Heart right ventricle (tissue), 16 donors: ENCODE measurements around the gene ALPP. TPM values are rescaled to one million over a fixed set of nuclear protein-coding genes. Genes with fewer than 3 reads are reported as not detected.

ENCODE experiments used
- ATAC-seq, 8 donors: fragments of 200-7000 bp; cut with Tn5 transposase; one replicate each; pipeline ENCODE4 v1.9.1; 2020; ENCODE audit warnings: mild to moderate bottlenecking in 8 of 8, moderate library complexity in 8 of 8, moderate number of reproducible peaks in 1 of 8
- DNase-seq, 2 donors: peaks; one replicate each; pipeline ENCODE4 v3.0.0-alpha.2; 2020
- H3K27ac ChIP-seq, 10 donors: fragments of 200-600 bp; sonication (generic) in 2 of 10; one replicate each; pipeline versions ENCODE4 v1.5.0 to v1.8.0; 2020 to 2022; ENCODE audit warnings: mild to moderate bottlenecking in 3 of 10
- H3K27me3 ChIP-seq, 7 donors: fragments of 200-600 bp; one replicate each; pipeline ENCODE4 v1.8.0; 2021 to 2022; ENCODE audit warnings: mild to moderate bottlenecking in 2 of 7
- H3K36me3 ChIP-seq, 9 donors: fragments of 200-600 bp; sonication (generic) in 1 of 9; one replicate each; pipeline versions ENCODE4 v1.5.0 to v1.8.0; 2020 to 2022; ENCODE audit warnings: mild to moderate bottlenecking in 2 of 9
- H3K4me1 ChIP-seq, 9 donors: fragments of 200-600 bp; sonication (generic) in 1 of 9; one replicate each; pipeline versions ENCODE4 v1.5.0 to v1.8.0; 2020 to 2022; ENCODE audit warnings: mild to moderate bottlenecking in 4 of 9
- H3K4me3 ChIP-seq, 10 donors: fragments of 200-600 bp; sonication (generic) in 2 of 10; one replicate each; pipeline versions ENCODE4 v1.5.0 to v1.8.0; 2020 to 2022; ENCODE audit warnings: mild to moderate bottlenecking in 7 of 10, moderate library complexity in 2 of 10
- H3K9me3 ChIP-seq, 11 donors: fragments of 200-600 bp in 10 of 11; sonication (generic) in 2 of 11; one replicate each; pipeline versions ENCODE4 v1.5.0 to v1.8.0; 2013 to 2022; ENCODE audit warnings: mild to moderate bottlenecking in 2 of 11, control low read depth in 1 of 11, moderate library complexity in 1 of 11
- whole genome bisulfite sequencing, 2 donors: extraction: QIAGEN DNeasy Blood & Tissue Kit; methylation state at CpG; one replicate each; pipeline ENCODE4 v1.1.7; 2013; ENCODE audit warnings: inconsistent platforms in 1 of 2; 5-methylcytosine and 5-hydroxymethylcytosine counted together
- intact Hi-C, 10 donors: fragments of 100-400 bp; cut with DNase I; formaldehyde crosslinking; loops; one replicate each; pipeline versions ENCODE4 v1.11.1 to v1.14.2; 2022
- polyA plus RNA-seq, 2 donors: library from polyadenylated mRNA; stranded (reverse); fragments of 200-250 nt; gene quantifications; one replicate each; pipeline ENCODE4 v1.2.3, GENCODE V29; 2013
- total RNA-seq, 10 donors: library from RNA; stranded (reverse); fragmentation: NEBNext Ultra II Directional in 3 of 10; extraction: Animal tissue kit (Norgen Biotek cat#: 25700) in 3 of 10; gene quantifications; one replicate each; pipeline versions ENCODE4 v1.2.1 to v1.2.4, GENCODE V29; 2021 to 2023
- TF ChIP-seq, protein P1 (sequence below), 9 donors: fragments of 200-600 bp; sonication (generic) in 2 of 9; IDR thresholded peaks; one replicate each; pipeline versions ENCODE4 v1.5.0 to v1.8.0; 2021 to 2022; ENCODE audit warnings: antibody characterized with exemption in 9 of 9, mild to moderate bottlenecking in 5 of 9, moderate library complexity in 1 of 9
- donor health status: Arrhythmogenic right ventricular cardiomyopathy.
- donor health status: ischemic (EF 13 %, LVEDD 7.1; RV severe dilation, severe dysfunction).
- donor health status: healthy with polysubstance abuse.
- donor health status: DM: no; HTN: yes; CAD: no.
- donor health status: DM: no; HTN: no; CAD: no.
- donor health status: ischemic (EF 25% LVEDD 6.9; RV normal size, moderate dysfunction).
- donor health status: ischemic (EF 25% LVEDD 5.7; RV mildly dilated, moderate dysfunction).
- donor health status: healthy.
- donor health status: DM: yes; HTN: yes; CAD: no.
- donor health status: Ischemic cardiomyopathy.
- donor health status: ischemic (EF 35%, LVEDD 5.7; RV mildly dilated, moderate dysfunction).
- donor health status: nonischemic (EF 11% LVEDD 7.7; RV severe dilation, severe dysfunction).
- donor health status: DM: yes; HTN: yes; CAD: no.
- donor health status: PGD.
- donor health status: ischemic (EF 29% LVEDD 5.4; RV normal size, mild dysfunction).
- donor health status: nonischemic (EF 23%, LVEDD 6.1; RV moderate dilation, normal function).

ALPP gene
- total and polyA plus RNA-seq, 12 donors: not detected

DNA sequence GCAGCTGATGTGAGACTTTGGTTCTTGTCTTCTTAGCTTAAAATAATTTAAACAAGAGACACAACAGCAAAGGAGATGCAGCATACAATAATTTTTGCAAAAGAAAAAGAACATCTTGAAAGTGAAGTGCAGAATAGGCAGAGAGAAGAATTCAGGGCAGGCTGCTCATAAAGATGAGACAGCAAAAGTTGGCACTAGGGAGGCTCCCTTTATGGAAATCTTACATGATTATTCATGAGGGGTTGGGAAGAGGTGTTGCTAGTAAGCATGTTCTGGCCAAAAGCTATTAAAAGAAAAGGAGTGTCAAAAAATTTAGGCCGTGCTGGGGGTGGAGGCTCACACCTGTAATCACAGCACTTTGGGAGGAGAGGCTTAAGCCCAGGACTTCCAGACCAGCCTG, 4.2 kb upstream of the ALPP start:
- no peak for ATAC-seq
- TF ChIP-seq, protein P1, sequence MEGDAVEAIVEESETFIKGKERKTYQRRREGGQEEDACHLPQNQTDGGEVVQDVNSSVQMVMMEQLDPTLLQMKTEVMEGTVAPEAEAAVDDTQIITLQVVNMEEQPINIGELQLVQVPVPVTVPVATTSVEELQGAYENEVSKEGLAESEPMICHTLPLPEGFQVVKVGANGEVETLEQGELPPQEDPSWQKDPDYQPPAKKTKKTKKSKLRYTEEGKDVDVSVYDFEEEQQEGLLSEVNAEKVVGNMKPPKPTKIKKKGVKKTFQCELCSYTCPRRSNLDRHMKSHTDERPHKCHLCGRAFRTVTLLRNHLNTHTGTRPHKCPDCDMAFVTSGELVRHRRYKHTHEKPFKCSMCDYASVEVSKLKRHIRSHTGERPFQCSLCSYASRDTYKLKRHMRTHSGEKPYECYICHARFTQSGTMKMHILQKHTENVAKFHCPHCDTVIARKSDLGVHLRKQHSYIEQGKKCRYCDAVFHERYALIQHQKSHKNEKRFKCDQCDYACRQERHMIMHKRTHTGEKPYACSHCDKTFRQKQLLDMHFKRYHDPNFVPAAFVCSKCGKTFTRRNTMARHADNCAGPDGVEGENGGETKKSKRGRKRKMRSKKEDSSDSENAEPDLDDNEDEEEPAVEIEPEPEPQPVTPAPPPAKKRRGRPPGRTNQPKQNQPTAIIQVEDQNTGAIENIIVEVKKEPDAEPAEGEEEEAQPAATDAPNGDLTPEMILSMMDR (IDR thresholded peaks at IDR 0.05): no peak
- WGBS, 2 donors: 82 to 88% methylated on average over 1 of the region's 1 CpG
- intact Hi-C loops: no loop called here
- Histone ChIP-seq H3K4me1 (no peaks in the 10 kb centered on the region), H3K27ac (no peak overlapping the region), H3K27me3 (peaks cover 0 to 48% (median 13%) of the 10 kb centered on the region in 7 donors), H3K36me3 (no peaks in the 10 kb centered on the region), H3K9me3 (no peaks in the 10 kb centered on the region), H3K4me3 (no peak overlapping the region)
- DNase-seq: no peak

DNA sequence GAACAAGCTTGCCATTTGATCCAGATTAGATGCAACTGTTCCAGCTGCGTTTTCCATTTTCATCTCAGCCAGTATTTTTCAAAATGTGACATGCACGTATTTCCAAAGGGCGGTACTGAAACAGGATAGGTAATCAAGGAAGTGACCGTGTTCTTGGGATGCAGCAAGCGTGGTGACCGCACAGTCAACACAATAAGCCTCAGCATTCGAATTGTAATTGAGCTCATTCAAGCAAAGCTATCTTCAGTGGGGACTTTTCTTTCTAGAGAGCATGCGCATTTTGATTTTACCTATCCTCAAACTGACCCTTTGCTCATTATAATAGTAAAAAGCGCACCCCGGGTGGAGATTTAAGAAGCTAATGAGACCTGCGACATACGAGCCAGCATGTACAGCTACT, 3.4 kb upstream of the ALPP start:
- no peaks in the 10 kb centered on the region for H3K36me3 ChIP-seq
- TF ChIP-seq, protein P1 (IDR thresholded peaks at IDR 0.05): no peak
- no peak overlapping the region for H3K27ac ChIP-seq
- 55 to 57% methylated on average over 12 of the region's 12 CpGs for WGBS, 2 donors
- ATAC-seq (no peak), DNase-seq (no peak)
- H3K4me3 ChIP-seq: no peak overlapping the region
- no peaks in the 10 kb centered on the region for H3K4me1 ChIP-seq
- intact Hi-C loops: no loop called here
- no peaks in the 10 kb centered on the region for H3K9me3 ChIP-seq
- H3K27me3 ChIP-seq: peaks cover 0 to 56% (median 13%) of the 10 kb centered on the region in 7 donors

DNA sequence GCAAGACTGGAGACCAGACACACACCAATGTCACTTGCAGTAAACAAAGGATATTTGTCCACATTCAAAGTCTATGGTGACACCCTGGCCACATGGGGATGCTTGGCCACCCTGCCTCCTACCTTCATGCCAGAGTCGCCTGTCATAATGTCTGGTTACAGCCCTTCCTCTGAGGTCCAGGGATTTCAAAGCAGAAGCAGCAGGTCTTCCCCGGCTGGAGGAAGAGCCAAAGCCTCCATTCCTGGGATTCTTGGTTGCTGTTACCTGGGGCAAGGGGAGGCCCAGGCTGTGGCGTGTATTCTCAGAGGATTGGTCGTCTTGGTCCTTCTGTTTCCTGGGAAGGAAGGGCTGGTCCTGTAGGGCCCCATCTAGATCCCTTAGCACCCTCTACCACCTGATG, 2.3 kb upstream of the ALPP start:
- ATAC-seq (no peak), DNase-seq (no peak)
- H3K27me3 ChIP-seq: peaks cover 0 to 64% (median 16%) of the 10 kb centered on the region in 7 donors
- TF ChIP-seq, protein P1 (IDR thresholded peaks at IDR 0.05): no peak
- no peak overlapping the region for H3K27ac ChIP-seq
- intact Hi-C loops: no loop called here
- H3K9me3 ChIP-seq: no peaks in the 10 kb centered on the region
- no peaks in the 10 kb centered on the region for H3K36me3 ChIP-seq
- H3K4me1 ChIP-seq: no peaks in the 10 kb centered on the region
- no peak overlapping the region for H3K4me3 ChIP-seq
- 72 to 81% methylated on average over 4 of the region's 4 CpGs for WGBS, 2 donors

DNA sequence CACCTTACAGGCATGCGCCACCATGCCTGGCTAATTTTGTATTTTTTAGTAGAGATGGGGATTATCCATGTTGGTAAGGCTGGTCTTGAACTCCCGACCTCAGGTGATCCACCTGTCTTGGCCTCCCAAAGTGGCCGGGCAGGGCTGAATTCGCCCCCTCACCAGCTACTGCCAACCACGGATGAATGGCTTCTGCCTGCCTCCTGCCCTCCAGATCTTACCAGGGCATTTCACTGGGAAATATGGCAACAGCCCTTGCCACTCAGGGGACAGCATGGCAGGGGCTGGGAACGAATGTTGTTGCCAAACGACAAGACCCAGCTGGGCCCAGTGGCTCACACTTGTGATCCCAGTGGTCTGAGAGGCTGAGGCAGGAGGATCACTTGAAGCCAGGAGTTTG, 1.8 kb upstream of the ALPP start:
- intact Hi-C loops: no loop called here
- Histone ChIP-seq H3K27ac (no peak overlapping the region), H3K4me3 (no peak overlapping the region), H3K36me3 (no peaks in the 10 kb centered on the region), H3K27me3 (peaks cover 2 to 68% (median 20%) of the 10 kb centered on the region in 7 donors), H3K4me1 (no peaks in the 10 kb centered on the region), H3K9me3 (no peaks in the 10 kb centered on the region)
- DNase-seq (no peak), ATAC-seq (no peak)
- TF ChIP-seq, protein P1 (IDR thresholded peaks at IDR 0.05): no peak
- WGBS, 2 donors: 84 to 87% methylated on average over 7 of the region's 7 CpGs
